Activated CD4-positive, alpha-beta T cell treated with anti-CD3 and anti-CD28 coated beads, Interleukin-2, amount 50 U/mL, for 48 hours (primary cell): ENCODE data around the gene GPR33.
A peak's percentile ranks its signal among the peaks of the same experiment; 100 is the strongest.
"Not testable (repeated sequence)": the region's sequence is repeated elsewhere in the genome, so short reads cannot be mapped to it uniquely, and the experiment has no call there.

ENCODE experiments used
- DNase-seq, 2 experiments: peaks; one replicate each; pipeline ENCODE4 v3.0.0-alpha.2; 2020

The GPR33 gene

GRCh38 chr14:31457665-31458659, 29.9 kb downstream of the GPR33 start:
- DNase-seq, result no peak

GRCh38 chr14:31456841-31457664, 30.8 kb downstream of the GPR33 start, which contains the start of gene DTD2:
TSS of gene DTD2 (minus strand) at chr14:31457506. CDS start at chr14:31457393, 113 bp downstream.
- peak; percentile 90 to 93 for DNase-seq

GRCh38 chr14:31449971-31450610, 37.7 kb downstream of the GPR33 start:
- DNase-seq, result no peak

GRCh38 chr14:31449136-31449535, 38.7 kb downstream of the GPR33 start:
- no peak for DNase-seq

GRCh38 chr14:31445703-31446102, 42.1 kb downstream of the GPR33 start:
- no peak for DNase-seq

GRCh38 chr14:31442284-31442683, 45.6 kb downstream of the GPR33 start:
- no peak for DNase-seq

- no peak for DNase-seq
Measured at GRCh38 chr14:31441273-31442111, 46.3 kb downstream of the GPR33 start.

- no peak for DNase-seq
Measured at GRCh38 chr14:31440280-31440679, 47.6 kb downstream of the GPR33 start.

- DNase-seq, result no peak
Measured at GRCh38 chr14:31439561-31439960, 48.3 kb downstream of the GPR33 start.

GRCh38 chr14:31437045-31437691, 50.7 kb downstream of the GPR33 start:
- DNase-seq, result not testable (repeated sequence)

- no peak for DNase-seq
Measured at GRCh38 chr14:31435276-31435675, 52.6 kb downstream of the GPR33 start.
